DMS114 treated with DMSO at 0.1 percent for 48 hours (cell line): ENCODE measurements around the gene CROCC.
"Not testable (repeated sequence)": the region's sequence is repeated elsewhere in the genome, so short reads cannot be mapped to it uniquely, and the experiment has no call there.

ENCODE experiments used
- DNase-seq: peaks from one replicate; lab custom pipeline; 2025; ENCODE audit not compliant: unreplicated experiment; lab: John Stamatoyannopoulos, UW

CROCC gene

DNA sequence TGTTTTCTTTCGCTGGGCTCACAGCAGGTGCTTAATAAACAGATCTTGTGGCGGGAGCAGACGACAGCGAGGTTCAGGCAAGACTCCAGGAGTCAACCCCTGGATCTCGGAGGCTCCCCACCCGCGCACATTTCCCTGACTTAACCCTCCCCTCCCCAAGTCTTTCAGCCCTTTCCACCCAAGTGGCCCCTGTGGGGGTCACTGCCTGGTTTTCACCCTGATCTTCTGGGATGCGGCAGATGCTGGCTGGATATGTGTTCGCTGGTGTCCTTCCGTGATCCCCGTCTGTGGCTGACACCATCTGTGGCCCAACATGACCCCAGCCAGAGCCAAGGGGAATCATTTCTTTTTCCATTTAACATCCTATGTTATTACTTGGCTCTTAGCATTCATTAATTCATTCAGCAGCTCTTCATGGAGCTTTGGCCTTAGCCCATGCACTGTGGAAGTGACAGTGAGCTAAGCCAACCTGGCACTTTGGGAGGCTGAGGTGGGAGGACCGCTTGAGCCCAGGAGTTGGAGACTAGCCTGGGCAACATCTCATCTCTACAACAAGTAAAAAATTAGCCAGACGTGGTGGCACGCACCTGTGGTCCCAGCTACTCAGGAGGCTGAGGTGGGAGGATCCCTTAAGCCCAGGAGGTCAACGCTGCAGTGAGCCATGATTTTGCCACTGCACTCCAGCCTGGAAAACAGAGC is 6.7 kb upstream of the CROCC start:
- not testable (repeated sequence) for DNase-seq

DNA sequence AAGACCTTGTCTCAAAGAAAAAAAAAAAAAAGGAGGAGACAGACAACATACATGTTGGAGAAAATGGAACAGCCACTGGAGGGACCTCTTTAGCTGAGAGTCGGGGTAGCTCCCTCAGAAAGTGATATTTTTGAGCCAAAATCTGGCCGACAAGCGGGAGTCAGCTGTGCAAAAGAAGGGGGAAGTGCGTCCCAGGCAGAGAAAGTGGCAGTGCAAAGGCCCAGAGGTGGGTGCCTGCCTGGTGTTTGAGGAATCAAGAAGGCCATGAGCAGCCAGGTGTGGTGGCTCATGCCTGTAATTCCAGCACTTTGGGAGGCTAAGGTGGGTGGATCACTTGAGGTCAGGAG is 6.1 kb upstream of the CROCC start:
- no peak for DNase-seq

DNA sequence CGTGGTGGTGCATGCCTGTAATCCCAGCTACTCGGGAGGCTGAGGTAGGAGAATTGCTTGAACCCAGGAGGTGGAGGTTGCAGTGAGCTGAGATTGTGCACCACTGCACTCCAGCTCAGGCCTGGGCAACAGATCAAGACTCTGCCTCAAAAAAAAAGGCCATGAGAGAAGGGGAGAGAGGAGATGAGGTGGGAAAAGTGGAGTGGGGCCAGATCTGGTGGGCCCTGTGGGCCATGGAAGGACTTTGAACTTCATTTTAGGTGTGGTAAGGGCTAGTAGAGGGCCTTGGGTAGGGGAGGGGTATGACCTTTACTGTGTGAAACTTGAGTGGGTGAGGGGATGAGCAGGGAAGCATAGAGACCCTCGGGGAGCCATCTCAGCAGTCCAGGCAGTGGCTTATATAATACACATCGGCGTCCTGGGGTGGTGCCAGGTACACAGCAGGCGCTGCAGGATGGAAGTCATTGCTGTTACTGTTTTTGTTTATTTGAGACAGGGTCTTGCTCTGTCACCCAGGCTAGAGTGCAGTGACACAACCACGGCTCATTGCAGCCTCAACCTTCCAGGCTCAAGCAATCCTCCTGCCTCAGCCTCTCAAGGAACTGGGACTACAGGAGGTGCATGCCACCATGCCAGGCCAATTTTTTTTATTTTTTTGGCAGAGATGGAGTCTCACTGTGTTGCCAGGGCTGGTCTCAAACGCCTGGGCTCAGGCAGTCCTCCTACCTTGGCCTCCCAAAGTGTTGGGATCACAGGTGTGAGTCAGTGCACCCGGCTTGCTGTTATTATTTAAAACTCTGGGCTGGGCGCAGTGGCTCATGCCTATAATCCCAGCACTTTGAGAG is 5.5 kb upstream of the CROCC start:
- DNase-seq, result not testable (repeated sequence)

DNA sequence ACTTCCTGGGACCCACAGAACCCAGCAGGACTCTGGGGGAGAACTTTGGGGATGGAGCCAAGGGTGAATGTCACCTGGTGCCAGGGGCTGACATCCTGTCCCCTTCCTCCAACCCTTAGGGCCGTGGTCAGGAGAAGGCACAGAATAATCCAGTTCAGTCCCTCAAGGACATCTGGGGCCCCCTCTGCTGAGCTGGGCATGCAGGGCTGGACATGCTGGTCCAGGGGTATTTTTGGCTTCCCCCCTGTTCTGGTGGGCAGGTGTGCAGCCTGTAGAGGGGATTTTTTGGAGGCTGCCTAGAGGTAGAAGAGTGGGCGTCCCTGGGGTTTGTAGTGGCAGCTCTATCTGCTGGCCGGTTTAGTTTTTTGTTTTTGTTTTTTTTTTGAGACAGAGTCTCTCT is 3.4 kb upstream of the CROCC start:
- no peak for DNase-seq

DNA sequence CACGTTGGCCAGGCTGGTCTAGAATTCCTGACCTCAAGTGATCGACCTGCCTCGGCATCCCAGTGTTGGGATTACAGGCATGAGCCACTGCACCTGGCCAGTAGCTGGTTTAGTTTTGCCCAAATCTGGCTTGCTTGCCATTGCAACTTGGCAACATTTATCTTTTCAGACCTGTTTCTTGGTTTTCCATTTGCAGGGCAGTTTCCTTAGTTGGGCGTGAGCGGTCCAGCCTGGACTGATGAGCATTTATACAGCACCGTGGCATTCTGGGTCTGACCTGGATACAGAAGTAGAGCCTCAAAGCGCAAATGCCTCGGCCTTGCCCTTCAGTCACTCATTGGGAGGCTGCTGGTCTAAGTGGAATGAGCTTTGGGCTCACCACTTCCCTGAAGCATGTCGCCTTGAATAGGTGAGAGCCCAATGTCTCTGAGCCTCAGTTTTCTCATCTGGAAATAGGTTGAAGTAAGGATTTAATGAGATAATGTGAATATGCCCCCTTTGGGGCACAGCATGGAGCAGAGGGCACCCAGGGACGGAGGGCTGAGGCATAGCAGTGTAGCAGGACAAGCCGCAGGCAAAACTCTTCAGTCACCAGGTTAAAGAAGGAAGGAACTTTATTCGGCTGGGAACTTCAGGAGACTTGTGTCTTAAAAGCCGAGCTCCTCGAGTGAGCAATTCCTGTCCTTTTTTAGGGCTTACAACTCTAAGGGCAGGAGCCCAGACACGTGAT is 2.6 kb upstream of the CROCC start:
- DNase-seq, result not testable (repeated sequence)

DNA sequence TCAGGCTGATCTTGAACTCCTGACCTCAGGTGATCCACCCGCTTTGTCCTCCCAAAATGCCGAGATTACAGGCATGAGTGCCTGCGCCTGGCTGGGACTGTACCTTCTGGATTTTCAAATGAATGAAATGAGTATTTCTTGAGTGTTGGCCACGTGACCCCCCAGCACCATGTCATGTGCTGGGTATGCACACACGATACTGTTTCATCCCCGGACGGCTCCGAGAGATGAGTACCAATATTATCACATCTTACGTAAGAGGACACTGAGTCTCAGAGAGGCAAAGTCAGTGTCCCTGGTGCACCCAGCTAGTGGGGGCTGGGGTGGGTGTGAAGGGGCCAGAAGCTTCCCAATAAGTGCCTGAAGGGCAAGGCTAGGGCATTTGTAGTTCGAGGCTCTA is 780 bp upstream of the CROCC start:
- no peak for DNase-seq

DNA sequence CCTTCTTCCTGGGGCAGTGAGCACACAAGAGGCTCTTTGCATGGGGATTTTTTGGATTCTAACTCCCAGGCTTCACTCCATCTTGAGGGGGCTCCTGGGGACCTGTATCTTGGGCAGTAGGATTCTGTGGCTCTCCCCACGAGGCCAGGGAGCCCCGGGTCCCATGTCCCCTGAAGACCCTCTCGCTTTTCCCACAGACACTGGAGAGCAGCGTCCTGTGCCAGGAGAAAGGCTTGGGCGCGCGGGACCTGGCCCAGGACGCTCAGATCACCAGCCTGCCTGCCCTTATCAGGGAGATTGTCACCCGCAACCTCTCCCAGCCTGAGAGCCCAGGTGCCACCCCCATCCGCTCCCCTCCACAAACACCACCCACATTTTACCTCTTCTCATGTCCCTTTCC is 735 bp downstream of the CROCC start:
- DNase-seq, result no peak

DNA sequence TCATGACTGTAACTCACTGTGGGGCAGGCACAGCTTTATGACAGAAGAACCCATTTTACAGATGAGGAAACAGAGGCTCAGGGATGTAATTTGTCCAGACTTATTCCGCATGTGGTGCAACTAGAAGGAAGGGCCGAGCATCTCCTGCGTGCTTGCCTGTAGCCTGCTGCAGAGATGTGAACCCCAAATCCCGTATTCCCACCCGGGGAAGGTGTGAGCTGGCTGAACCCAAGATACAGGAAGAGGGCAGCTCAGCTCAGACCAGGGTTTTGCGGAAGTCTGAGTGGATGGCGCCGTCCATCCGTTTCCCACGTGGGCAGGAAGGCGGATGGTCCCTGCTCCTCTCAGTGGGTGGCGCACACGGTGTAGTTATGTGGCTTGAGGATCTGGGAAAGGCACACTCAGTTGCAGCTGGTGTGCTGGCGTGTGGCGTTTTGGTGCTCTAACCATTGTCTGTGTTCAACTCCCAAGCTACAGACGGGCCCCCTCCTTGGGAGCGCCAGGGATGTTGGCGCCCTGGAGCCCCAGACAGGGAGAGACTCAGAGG is 1.2 kb downstream of the CROCC start:
- no peak for DNase-seq

DNA sequence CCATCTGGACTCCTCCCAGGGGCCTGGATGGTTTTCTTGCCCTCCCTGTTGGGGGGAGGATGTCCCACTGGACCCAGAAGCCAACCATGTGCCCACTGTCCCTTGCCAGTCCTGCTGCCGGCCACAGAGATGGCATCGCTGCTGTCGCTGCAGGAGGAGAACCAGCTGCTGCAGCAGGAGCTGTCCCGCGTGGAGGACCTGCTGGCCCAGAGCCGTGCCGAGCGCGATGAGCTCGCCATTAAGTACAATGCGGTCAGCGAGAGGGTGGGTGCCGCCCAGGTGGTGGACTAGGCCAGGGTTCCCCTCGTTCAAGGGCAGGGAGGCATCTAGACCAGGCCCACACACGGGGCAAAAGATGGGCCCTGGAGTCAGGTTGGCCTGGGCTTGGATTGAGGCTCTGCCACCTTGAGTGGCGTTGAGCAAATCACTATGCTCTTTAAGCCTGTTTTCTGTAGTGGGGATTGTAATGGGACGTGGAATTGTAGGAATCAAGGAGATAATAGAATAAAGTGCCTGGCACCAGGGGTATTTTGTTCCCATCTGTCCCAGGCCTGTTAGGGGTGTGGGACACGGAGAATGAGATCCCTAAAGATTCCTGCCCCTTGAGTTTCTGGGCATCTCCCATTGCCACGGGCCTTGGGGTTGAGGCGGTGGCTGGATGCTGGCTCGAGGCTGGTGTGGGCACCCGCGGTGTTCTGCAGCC is 2.6 kb downstream of the CROCC start:
- DNase-seq, result no peak

DNA sequence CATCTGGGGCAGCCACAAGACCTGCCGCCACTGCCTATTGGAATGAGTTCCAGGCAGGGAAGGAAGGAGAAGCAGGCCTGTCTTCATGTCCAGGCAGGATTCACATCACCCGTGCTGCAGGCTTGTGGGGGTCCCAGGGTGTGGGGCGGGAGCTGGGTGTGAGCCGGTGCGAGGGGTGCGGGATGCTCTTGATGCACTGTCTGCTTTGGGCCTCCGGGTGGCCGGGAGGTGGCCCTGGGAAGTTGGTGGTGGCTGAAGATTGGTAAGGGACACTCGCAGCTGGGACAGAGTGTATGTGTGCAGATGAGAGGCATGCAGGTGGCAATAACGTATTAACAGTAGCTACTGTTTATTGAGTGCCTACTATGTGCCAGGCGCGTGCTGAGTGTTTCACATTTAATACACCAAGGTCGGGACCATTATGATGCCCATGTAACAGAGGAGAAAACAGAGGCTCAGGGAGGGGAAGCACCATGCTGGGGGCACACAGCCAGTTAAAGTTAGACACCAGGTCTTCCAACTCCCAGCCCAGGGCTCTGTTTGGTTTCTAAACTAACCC is 3.3 kb downstream of the CROCC start:
- no peak for DNase-seq

DNA sequence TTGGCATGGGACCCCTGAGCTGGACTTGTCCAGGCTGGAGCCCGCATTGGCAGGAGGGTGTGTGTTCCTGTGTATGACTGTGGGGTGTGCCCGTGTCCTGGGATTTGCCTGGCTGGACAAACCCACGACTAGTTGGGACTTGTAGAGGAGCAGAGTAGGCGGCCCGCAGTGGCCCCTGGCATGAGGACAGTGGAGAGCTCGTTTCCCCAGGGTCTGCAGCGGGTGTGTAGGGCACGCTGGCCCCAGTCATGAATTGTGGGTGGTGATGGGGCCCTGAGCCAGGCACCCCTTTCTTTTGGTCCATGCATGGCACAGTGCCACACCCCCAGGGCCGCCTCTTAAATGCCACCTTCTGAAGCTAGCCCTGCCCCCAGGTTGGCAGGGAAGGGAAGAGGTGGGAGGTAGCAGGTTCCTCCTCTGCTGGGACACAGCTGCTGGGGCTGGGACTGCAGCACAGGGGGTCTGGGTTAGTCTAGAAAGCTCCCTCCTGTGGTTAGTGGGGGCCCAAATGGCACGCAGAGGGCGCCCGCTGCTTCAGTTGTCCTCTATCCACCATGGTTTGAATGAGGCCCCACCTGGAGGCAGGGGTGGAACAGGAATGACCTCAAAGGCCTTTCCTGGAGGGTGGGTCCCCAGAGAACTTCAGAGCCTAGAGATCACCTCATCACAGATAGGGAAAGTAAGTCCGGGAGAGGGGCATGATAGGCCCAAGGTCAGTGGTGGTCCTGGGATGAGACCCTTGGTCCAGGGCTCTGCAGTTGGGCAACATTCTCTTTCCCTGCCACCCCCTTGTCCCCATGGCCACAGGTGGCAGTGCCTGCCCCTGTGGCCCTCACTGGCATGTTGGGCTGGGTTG is 4.1 kb downstream of the CROCC start:
- DNase-seq, result no peak

DNA sequence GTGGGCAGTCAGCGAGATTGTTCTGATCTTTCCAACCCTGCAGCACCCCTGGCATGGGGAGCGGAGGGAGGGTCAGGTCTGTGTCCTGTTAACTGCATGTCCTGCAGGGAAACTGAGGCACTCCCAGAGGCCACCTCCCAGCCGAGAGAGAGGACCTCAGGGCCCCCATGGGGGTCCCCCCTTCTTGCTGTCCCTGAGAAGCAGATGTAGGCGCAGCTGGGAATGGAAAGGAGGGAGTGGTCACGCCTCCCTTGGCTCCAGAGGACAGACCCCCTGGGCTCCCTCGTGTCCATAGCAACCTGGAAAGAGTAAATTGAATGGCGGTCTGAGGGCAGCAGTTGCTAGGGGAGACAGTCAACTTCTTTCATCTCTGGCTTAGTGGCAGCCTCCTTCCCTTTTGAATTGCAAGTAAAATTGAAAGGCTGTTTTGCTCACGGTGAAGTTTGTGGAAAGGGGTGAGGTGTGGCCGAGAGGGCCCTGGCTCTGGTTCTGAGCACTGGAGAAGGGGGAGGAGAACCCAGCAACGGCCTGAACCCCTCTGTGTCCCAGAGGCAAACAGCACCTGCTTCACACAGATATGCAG is 4.9 kb downstream of the CROCC start:
- no peak for DNase-seq

DNA sequence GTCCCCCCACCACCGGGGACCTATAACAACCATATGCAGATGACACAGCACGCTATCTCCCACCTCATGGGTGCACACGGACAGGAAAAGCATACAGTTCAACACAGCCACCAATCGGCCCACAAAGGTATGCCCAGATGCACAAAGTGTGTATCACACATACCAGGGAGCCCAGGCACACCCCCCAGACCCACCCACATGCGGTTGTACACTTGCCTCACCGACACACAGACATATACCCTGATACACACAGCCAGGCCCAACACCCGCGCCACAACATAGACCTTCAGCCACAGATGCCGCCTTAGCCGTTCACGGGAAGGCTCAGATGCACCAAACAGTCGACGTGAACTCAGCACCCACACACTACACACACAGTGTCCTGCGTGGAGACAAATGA is 5.5 kb downstream of the CROCC start:
- DNase-seq, result no peak

DNA sequence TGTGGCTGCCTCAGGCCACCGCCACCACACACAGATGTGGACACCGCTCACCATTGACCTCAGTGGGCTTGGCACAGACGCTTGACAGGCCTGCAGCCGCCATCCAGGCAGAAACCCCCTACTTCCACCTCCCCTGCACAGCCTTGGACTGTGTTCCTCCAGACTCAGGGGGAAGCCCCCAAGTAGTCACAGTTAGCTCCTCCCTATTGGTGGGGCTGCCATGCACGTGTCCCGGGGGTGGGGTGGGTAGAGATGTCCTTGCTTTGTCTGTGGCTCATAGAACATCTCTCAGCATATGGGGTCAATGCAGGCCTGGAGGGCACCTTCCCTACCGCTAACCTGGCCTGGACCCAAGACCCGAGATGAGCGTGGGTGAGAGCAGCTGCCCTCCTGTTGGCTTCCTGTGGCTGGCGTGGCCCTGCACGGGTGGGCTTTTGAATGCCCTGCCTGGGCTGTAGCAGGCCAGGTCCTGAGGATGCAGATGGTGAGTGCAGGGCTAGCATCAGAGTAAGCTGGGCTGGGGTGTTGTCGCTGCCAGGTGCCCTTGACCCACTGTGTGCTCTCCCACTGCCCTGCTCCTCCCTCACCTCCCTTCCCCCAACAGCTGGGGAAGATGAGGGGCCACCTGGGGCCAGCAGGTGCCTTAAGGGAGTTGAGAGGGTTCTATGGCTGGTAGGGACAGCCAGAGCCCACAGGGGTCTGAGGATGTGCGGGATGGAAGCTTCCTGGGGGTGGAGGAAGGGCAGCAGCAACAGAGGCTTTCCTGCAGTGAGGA is 6.2 kb downstream of the CROCC start:
- DNase-seq, result no peak

DNA sequence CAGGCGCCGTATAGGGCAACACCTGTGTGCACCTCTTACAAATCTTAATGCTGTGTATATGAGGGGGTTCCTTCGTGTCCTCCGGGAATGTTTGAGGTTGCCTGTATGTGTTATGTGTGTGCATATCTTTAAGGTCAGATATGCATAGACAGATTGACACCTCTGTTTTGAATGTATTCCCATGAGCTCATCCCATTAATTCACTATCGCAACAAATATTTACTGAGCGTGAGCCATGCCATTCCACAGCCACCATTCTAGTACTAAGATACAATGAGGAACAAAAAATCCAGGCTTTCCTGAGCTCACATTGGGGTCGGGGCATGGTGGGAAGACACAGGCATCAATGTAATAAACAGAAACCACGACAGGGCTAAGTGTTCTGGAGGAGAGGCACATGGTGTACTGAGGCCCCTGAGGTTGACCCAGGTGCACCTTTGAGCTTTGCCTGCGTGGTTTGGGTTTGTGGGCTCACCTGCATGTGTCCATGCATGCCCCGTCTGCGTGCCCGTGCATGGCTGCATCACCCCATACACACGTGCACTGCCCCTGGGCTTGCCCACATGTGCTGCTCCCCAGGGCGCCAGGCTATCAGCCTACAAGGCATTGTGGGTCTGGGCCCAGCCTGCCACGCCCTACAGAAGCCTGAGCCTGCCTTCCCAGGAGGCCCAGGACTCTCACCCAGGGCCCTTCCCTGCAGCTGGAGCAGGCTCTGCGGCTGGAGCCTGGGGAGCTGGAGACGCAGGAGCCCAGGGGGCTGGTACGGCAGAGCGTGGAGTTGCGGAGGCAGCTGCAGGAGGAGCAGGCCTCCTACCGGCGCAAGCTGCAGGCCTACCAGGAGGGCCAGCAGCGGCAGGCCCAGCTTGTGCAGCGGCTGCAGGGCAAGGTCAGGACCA is 7.7 kb downstream of the CROCC start:
- DNase-seq, result not testable (repeated sequence)

DNA sequence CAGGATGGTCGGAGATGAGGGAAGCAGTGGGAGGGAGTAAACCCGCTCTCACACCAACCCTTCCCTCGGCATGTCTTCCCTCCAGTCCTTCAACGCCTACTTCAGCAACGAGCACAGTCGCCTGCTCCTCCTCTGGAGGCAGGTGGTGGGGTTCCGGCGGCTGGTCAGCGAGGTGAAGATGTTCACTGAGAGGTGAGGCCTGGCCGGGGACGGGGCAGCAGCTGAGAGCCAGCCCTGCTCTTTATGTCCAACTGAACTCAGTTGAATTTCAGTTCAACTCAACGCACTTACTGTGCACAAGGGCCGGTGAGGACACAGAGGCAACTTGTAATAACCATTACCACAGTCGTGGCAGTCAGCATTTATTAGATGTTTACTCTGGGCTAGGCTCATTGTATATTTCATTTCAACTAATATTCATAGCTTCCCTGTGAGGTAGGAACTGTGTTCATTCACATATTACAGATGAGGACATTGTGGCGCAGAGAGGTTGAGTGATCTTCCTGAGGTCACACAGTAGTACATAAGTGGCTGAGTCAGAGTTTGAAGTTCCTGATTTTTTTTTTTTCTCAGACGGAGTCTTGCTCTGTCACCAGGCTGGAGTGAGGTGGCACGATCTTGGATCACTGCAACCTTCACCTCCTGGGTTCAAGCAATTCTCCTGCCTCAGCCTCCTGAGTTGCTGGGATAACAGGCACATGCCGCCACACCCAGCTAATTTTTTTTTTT is 9.6 kb downstream of the CROCC start:
- not testable (repeated sequence) for DNase-seq

DNA sequence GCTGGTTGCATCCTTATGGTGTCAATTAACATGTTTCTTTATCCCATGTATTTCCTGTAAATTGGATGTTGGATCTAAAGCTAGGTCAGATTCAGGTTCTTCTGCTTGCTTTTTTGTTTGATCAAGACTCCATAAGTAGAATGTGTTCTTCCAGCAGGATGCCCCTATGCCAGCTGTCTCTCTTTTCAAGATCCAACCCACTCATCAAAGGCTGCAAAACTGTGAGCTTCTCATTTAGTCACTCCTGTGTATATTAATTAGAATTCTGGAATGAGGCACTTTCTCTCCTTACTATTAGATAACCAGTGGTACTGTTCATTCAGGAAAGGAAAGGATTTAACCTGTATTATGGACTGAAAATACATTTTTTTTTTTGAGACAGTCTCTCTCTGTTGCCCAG is 12.2 kb downstream of the CROCC start:
- DNase-seq, result not testable (repeated sequence)
